ENCODE results near the gene UBAP1.

DNA sequence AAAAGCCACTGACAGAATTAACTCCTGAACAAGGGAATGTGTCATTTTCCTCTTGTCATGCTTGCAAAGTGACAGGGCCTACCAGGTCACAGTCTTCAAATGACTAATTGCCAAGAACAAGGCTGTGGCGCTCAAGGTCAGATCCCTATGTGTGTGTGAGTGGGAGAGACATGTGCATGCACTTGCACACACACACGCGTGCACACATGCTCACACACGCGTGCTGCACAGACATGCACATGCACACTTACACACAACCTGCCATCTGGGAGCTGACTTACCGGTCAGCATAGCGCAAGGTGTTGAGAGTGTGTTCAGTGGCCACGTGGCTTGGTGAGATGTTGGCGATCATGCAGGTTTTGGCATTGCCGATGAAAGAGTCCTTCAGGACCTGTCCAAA is 80.5 kb downstream of the UBAP1 start:
- TF ChIP-seq POLR2A (IDR thresholded peaks at IDR 0.05; ENCODE audit: low read length): no peak
- TF ChIP-seq GATA1 (IDR thresholded peaks at IDR 0.05; ENCODE audit: low read depth, low read length): no peak

Data from erythroblast (primary cell).